PC-3 (cell line): ENCODE results near the gene CDIP1.

Experiments used
- EZH2 ChIP-seq: fragments of 300-600 bp; sonication (generic); IDR thresholded peaks from one replicate; pipeline ENCODE4 v1.6.1; 2017; ENCODE audit warnings: antibody characterized with exemption, mild to moderate bottlenecking, low read length; ENCODE audit not compliant: unreplicated experiment
- EZH2phosphoT487 ChIP-seq: fragments of 300-600 bp; sonication (generic); IDR thresholded peaks from 2 replicates; pipeline ENCODE4 v1.6.1; 2018; ENCODE audit warnings: mild to moderate bottlenecking, antibody characterized with exemption, low read length, borderline replicate concordance
- TF ChIP-seq, protein P1 (sequence below): fragments of 300-600 bp; sonication (generic); conservative IDR thresholded peaks from 2 replicates; pipeline ENCODE4 v1.5.1; 2017; ENCODE audit warnings: antibody characterized with exemption, low read depth, mild to moderate bottlenecking, low read length

DNA sequence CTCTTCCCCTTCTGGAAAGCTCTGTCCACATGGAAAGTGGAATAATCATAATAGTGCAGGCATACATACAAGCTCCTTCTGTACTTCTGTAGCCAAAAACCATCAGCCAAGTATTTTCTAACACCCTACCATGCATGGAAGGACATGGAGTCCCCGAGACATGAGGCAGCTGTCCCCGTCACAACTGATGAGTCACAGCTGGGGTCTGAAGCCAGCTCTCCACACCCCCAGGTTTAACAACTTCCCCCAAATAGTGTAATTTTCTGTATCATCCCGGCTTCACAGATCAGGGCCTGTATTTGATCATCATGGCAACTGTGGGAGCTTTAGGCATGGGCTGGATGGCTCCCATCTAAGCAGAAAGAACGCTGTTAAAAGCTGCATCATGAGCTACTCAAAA, 34.1 kb upstream of the CDIP1 start:
- TF ChIP-seq, protein P1, sequence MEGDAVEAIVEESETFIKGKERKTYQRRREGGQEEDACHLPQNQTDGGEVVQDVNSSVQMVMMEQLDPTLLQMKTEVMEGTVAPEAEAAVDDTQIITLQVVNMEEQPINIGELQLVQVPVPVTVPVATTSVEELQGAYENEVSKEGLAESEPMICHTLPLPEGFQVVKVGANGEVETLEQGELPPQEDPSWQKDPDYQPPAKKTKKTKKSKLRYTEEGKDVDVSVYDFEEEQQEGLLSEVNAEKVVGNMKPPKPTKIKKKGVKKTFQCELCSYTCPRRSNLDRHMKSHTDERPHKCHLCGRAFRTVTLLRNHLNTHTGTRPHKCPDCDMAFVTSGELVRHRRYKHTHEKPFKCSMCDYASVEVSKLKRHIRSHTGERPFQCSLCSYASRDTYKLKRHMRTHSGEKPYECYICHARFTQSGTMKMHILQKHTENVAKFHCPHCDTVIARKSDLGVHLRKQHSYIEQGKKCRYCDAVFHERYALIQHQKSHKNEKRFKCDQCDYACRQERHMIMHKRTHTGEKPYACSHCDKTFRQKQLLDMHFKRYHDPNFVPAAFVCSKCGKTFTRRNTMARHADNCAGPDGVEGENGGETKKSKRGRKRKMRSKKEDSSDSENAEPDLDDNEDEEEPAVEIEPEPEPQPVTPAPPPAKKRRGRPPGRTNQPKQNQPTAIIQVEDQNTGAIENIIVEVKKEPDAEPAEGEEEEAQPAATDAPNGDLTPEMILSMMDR = no peak
- TF ChIP-seq EZH2 = no peak
- TF ChIP-seq EZH2phosphoT487 = no peak
